DOHH2 (cell line): ENCODE results near the gene MTCL1.

ENCODE experiments used
- H3F3A ChIP-seq: fragments of 200-600 bp; sonication (generic), shearing (Covaris generic); 2 replicates; pipeline ENCODE4 v1.6.0; 2016; ENCODE audit warnings: antibody characterized with exemption, mild to moderate bottlenecking; ENCODE audit not compliant: control insufficient read depth, insufficient read depth
- H3K27ac ChIP-seq: fragments of 200-600 bp; sonication (generic); 2 replicates; pipeline ENCODE4 v1.5.1; 2014; ENCODE audit warnings: low read depth, mild to moderate bottlenecking, low read length, moderate library complexity
- H3K27me3 ChIP-seq: fragments of 200-600 bp; sonication (generic); 2 replicates; pipeline ENCODE4 v1.6.1; 2014; ENCODE audit warnings: mild to moderate bottlenecking, low read length, mixed read lengths; ENCODE audit not compliant: control insufficient read depth
- H3K36me3 ChIP-seq: fragments of 200-600 bp; sonication (generic); 2 replicates; pipeline ENCODE4 v1.6.1; 2014; ENCODE audit warnings: mild to moderate bottlenecking, low read length, moderate library complexity, mixed read lengths; ENCODE audit not compliant: control insufficient read depth
- H3K4me1 ChIP-seq: fragments of 200-600 bp; sonication (generic); 2 replicates; pipeline ENCODE4 v1.6.1; 2014; ENCODE audit warnings: mild to moderate bottlenecking, low read length, mixed read lengths; ENCODE audit not compliant: control insufficient read depth
- H3K4me2 ChIP-seq: fragments of 200-600 bp; sonication (generic); 2 replicates; pipeline ENCODE4 v1.6.0; 2014; ENCODE audit warnings: mild to moderate bottlenecking, low read length, moderate library complexity
- H3K4me3 ChIP-seq: fragments of 200-600 bp; sonication (generic); 2 replicates; pipeline ENCODE4 v1.5.1; 2014; ENCODE audit warnings: mild to moderate bottlenecking, low read length, mixed read lengths
- H3K79me2 ChIP-seq: fragments of 200-600 bp; sonication (generic); 2 replicates; pipeline ENCODE4 v1.6.1; 2014; ENCODE audit warnings: mild to moderate bottlenecking, low read length, mixed read lengths; ENCODE audit not compliant: control insufficient read depth
- H3K9me2 ChIP-seq: fragments of 200-600 bp; sonication (generic); replicated peaks from 2 replicates; pipeline ENCODE4 v1.6.1; 2014; ENCODE audit warnings: mild to moderate bottlenecking, low read length, mixed read lengths; ENCODE audit not compliant: control insufficient read depth
- H3K9me3 ChIP-seq: fragments of 200-600 bp; sonication (generic); 2 replicates; pipeline ENCODE4 v1.6.1; 2014; ENCODE audit warnings: antibody characterized with exemption, low read length, mixed read lengths; ENCODE audit not compliant: control insufficient read depth, insufficient read depth
- H4K20me1 ChIP-seq: fragments of 200-600 bp; sonication (generic); 2 replicates; pipeline ENCODE4 v1.6.0; 2014; ENCODE audit warnings: low read depth, mild to moderate bottlenecking, antibody characterized with exemption, low read length, moderate library complexity; ENCODE audit not compliant: control insufficient read depth, insufficient read depth
- CTCF ChIP-seq: fragments of 200-600 bp; sonication (generic); IDR thresholded peaks from one replicate; pipeline ENCODE4 v1.5.1; 2014; ENCODE audit warnings: antibody characterized with exemption, mild to moderate bottlenecking, low read depth, low read length; ENCODE audit not compliant: poor library complexity, severe bottlenecking
- EZH2phosphoT487 ChIP-seq: fragments of 200-600 bp; sonication (generic); IDR thresholded peaks from 2 replicates; pipeline ENCODE4 v1.6.1; 2017; ENCODE audit warnings: borderline replicate concordance, mild to moderate bottlenecking, antibody characterized with exemption, low read length, moderate library complexity, mixed read lengths

Gene MTCL1

GRCh38 chr18:8807488-8807805, 102.1 kb downstream of the MTCL1 start:
- no peaks in the 10 kb centered on the region for H3K4me1 ChIP-seq
- no peak overlapping the region for H3K4me3 ChIP-seq
- TF ChIP-seq EZH2phosphoT487 = no peak
- TF ChIP-seq CTCF = no peak
- H3K9me3 ChIP-seq = no peaks in the 10 kb centered on the region
- no peak overlapping the region for H3K4me2 ChIP-seq
- no peaks in the 10 kb centered on the region for H3K79me2 ChIP-seq
- H3K9me2 ChIP-seq = no peaks in the 10 kb centered on the region
- H3K36me3 ChIP-seq = no peaks in the 10 kb centered on the region
- no peak overlapping the region for H3K27ac ChIP-seq
- no peaks in the 10 kb centered on the region for H3F3A ChIP-seq
- H4K20me1 ChIP-seq = no peaks in the 10 kb centered on the region
- no peaks in the 10 kb centered on the region for H3K27me3 ChIP-seq

- no peak overlapping the region for H3K4me3 ChIP-seq
- no peak for TF ChIP-seq CTCF
- no peak for TF ChIP-seq EZH2phosphoT487
- H3F3A ChIP-seq = no peaks in the 10 kb centered on the region
- no peaks in the 10 kb centered on the region for H3K4me1 ChIP-seq
- H3K4me2 ChIP-seq = no peak overlapping the region
- H3K9me2 ChIP-seq = no peaks in the 10 kb centered on the region
- no peaks in the 10 kb centered on the region for H3K79me2 ChIP-seq
- H4K20me1 ChIP-seq = no peaks in the 10 kb centered on the region
- H3K27me3 ChIP-seq = no peaks in the 10 kb centered on the region
- no peaks in the 10 kb centered on the region for H3K9me3 ChIP-seq
- no peak overlapping the region for H3K27ac ChIP-seq
- no peaks in the 10 kb centered on the region for H3K36me3 ChIP-seq
These were observed 102.6 kb downstream of the MTCL1 start for GRCh38 chr18:8808001-8808400.

GRCh38 chr18:8809514-8809913, 104.2 kb downstream of the MTCL1 start:
- Histone ChIP-seq H3K79me2 (no peaks in the 10 kb centered on the region), H3K4me3 (no peak overlapping the region), H3F3A (no peaks in the 10 kb centered on the region), H3K27me3 (no peaks in the 10 kb centered on the region), H3K27ac (no peak overlapping the region), H3K9me2 (no peaks in the 10 kb centered on the region), H4K20me1 (no peaks in the 10 kb centered on the region), H3K36me3 (no peaks in the 10 kb centered on the region), H3K4me2 (no peak overlapping the region), H3K9me3 (no peaks in the 10 kb centered on the region), H3K4me1 (no peaks in the 10 kb centered on the region)
- no peak for TF ChIP-seq CTCF
- no peak for TF ChIP-seq EZH2phosphoT487

- H3K27me3 ChIP-seq = no peaks in the 10 kb centered on the region
- no peak overlapping the region for H3K4me3 ChIP-seq
- no peak overlapping the region for H3K4me2 ChIP-seq
- H3F3A ChIP-seq = no peaks in the 10 kb centered on the region
- no peak for TF ChIP-seq CTCF
- TF ChIP-seq EZH2phosphoT487 = no peak
- H3K27ac ChIP-seq = no peak overlapping the region
- H3K9me3 ChIP-seq = no peaks in the 10 kb centered on the region
- H3K36me3 ChIP-seq = no peaks in the 10 kb centered on the region
- no peaks in the 10 kb centered on the region for H3K79me2 ChIP-seq
- no peaks in the 10 kb centered on the region for H3K4me1 ChIP-seq
- no peaks in the 10 kb centered on the region for H4K20me1 ChIP-seq
- H3K9me2 ChIP-seq = no peaks in the 10 kb centered on the region
These were observed 104.8 kb downstream of the MTCL1 start for GRCh38 chr18:8810157-8810556.
